Liver (tissue), 9 donors: ENCODE data around the gene SNCAIP. TPM values are rescaled to one million over a fixed set of nuclear protein-coding genes. Genes with fewer than 3 reads are reported as not detected.

Experiments
- DNase-seq: peaks from one replicate; pipeline ENCODE4 v3.0.0-alpha.2; 2017; ENCODE audit warnings: low spot score
- H3K27ac ChIP-seq, 2 donors: one replicate each; pipeline ENCODE4 v1.7.0; 2013; ENCODE audit warnings: inconsistent platforms in 2 of 2, low read length in 2 of 2, control low read depth in 1 of 2, low read depth in 1 of 2, mild to moderate bottlenecking in 1 of 2
- H3K27me3 ChIP-seq, 4 donors: one replicate each; pipeline versions ENCODE4 v1.6.1 to v1.7.0; 2013; ENCODE audit warnings: low read length in 3 of 4, inconsistent platforms in 1 of 4, mild to moderate bottlenecking in 1 of 4, moderate library complexity in 1 of 4; ENCODE audit not compliant: control insufficient read depth in 4 of 4, insufficient read depth in 4 of 4
- H3K36me3 ChIP-seq, 4 donors: one replicate each; pipeline versions ENCODE4 v1.6.1 to v1.7.0; 2013; ENCODE audit warnings: low read length in 3 of 4, mild to moderate bottlenecking in 3 of 4, low read depth in 1 of 4, moderate library complexity in 1 of 4; ENCODE audit not compliant: control insufficient read depth in 4 of 4, insufficient read depth in 3 of 4
- H3K4me1 ChIP-seq, 4 donors: one replicate each; pipeline versions ENCODE4 v1.6.1 to v1.7.0; 2013; ENCODE audit warnings: low read length in 3 of 4, mild to moderate bottlenecking in 3 of 4, moderate library complexity in 1 of 4; ENCODE audit not compliant: control insufficient read depth in 4 of 4, insufficient read depth in 4 of 4
- H3K4me3 ChIP-seq, 3 donors: one replicate each; pipeline versions ENCODE4 v1.6.1 to v1.7.0; 2013; ENCODE audit warnings: low read length in 3 of 3, control low read depth in 1 of 3, low read depth in 1 of 3, mild to moderate bottlenecking in 1 of 3
- H3K9ac ChIP-seq, 2 donors: one replicate each; pipeline ENCODE4 v1.7.0; 2013; ENCODE audit warnings: low read length in 2 of 2, mild to moderate bottlenecking in 2 of 2, moderate library complexity in 2 of 2, control low read depth in 1 of 2, low read depth in 1 of 2
- H3K9me3 ChIP-seq, 4 donors: one replicate each; pipeline versions ENCODE4 v1.6.1 to v1.7.0; 2013; ENCODE audit warnings: low read length in 3 of 4; ENCODE audit not compliant: control insufficient read depth in 4 of 4
- EGR1 ChIP-seq, 2 donors: IDR thresholded peaks; 2 replicates each; pipeline ENCODE4 v1.6.1; 2016 to 2018; ENCODE audit warnings: antibody characterized with exemption in 2 of 2, low read depth in 2 of 2
- FOXA1 ChIP-seq: IDR thresholded peaks from 2 replicates; pipeline ENCODE4 v1.6.1; 2016; ENCODE audit warnings: antibody characterized with exemption
- FOXA2 ChIP-seq: IDR thresholded peaks from 2 replicates; pipeline ENCODE4 v1.6.1; 2016; ENCODE audit warnings: antibody characterized with exemption
- GABPA ChIP-seq, 2 donors: IDR thresholded peaks in 1 of 2; conservative IDR thresholded peaks in 1 of 2; 2 replicates each; pipeline ENCODE4 v1.6.1; 2016; ENCODE audit warnings: antibody characterized with exemption in 2 of 2, mild to moderate bottlenecking in 1 of 2, moderate library complexity in 1 of 2
- HNF4A ChIP-seq, 2 donors: conservative IDR thresholded peaks; 2 replicates each; pipeline ENCODE4 v1.6.1; 2016; ENCODE audit warnings: antibody characterized with exemption in 2 of 2, mild to moderate bottlenecking in 2 of 2
- HNF4G ChIP-seq: IDR thresholded peaks from 2 replicates; pipeline ENCODE4 v1.6.1; 2016; ENCODE audit warnings: antibody characterized with exemption
- JUND ChIP-seq, 2 donors: IDR thresholded peaks; 2 replicates each; pipeline ENCODE4 v1.6.1; 2016; ENCODE audit warnings: antibody characterized with exemption in 2 of 2
- NR2F2 ChIP-seq: IDR thresholded peaks from 2 replicates; pipeline ENCODE4 v1.6.1; 2016; ENCODE audit warnings: antibody characterized with exemption
- RAD21 ChIP-seq, 2 donors: IDR thresholded peaks; 2 replicates each; pipeline ENCODE4 v1.6.1; 2016; ENCODE audit warnings: antibody characterized with exemption in 2 of 2, mild to moderate bottlenecking in 2 of 2
- RXRA ChIP-seq, 2 donors: IDR thresholded peaks; 2 replicates each; pipeline ENCODE4 v1.6.1; 2017 to 2018; ENCODE audit warnings: antibody characterized with exemption in 2 of 2, mild to moderate bottlenecking in 1 of 2
- SP1 ChIP-seq: IDR thresholded peaks from 2 replicates; pipeline ENCODE4 v1.6.1; 2018; ENCODE audit warnings: antibody characterized with exemption, mild to moderate bottlenecking
- TAF1 ChIP-seq: conservative IDR thresholded peaks from 2 replicates; pipeline ENCODE4 v1.6.1; 2016; ENCODE audit warnings: antibody characterized with exemption, mild to moderate bottlenecking
- YY1 ChIP-seq: IDR thresholded peaks from 2 replicates; pipeline ENCODE4 v1.6.1; 2016; ENCODE audit warnings: antibody characterized with exemption, mild to moderate bottlenecking
- WGBS: extraction: QIAGEN DNeasy Blood & Tissue Kit; methylation state at CpG from one replicate; pipeline ENCODE4 v1.1.7; 2013; 5-methylcytosine and 5-hydroxymethylcytosine counted together
- polyA plus RNA-seq, 2 donors: library from polyadenylated mRNA; stranded (reverse) in 1 of 2; unstranded in 1 of 2; fragments of 200-250 nt in 1 of 2; fragments of >200 nt in 1 of 2; fragmentation: Nextera tagmentation in 1 of 2; extraction: Ambion mirVana in 1 of 2; gene quantifications; one replicate each; pipeline versions ENCODE4 v1.2.1 to v1.2.3, GENCODE V29; 2013 to 2015
- total RNA-seq, 2 donors: library from RNA; depleted of rRNA; stranded (reverse); fragments of >200 nt; gene quantifications; one replicate each; pipeline ENCODE4 v1.2.3, GENCODE V29; 2014
- TF ChIP-seq, protein P1 (sequence below): IDR thresholded peaks from 2 replicates; pipeline ENCODE4 v1.6.1; 2016; ENCODE audit warnings: antibody characterized with exemption, mild to moderate bottlenecking
- TF ChIP-seq, protein P2 (sequence below): fragments of 150-350 bp; IDR thresholded peaks from 2 replicates; pipeline ENCODE4 v1.5.1; 2017; ENCODE audit warnings: improper control_type of control experiment, low read depth, low read length; ENCODE audit not compliant: missing input control
- TF ChIP-seq, protein P3 (sequence below): IDR thresholded peaks from 2 replicates; pipeline ENCODE4 v1.6.1; 2016; ENCODE audit warnings: antibody characterized with exemption
- TF ChIP-seq, protein P4 (sequence below): IDR thresholded peaks from 2 replicates; pipeline ENCODE4 v1.6.1; 2016; ENCODE audit warnings: antibody characterized with exemption
- TF ChIP-seq, protein P5 (sequence below): IDR thresholded peaks from 2 replicates; pipeline ENCODE4 v1.6.1; 2016; ENCODE audit warnings: antibody characterized with exemption
- donor health status: healthy.
- donor health status: healthy.
- donor health status: healthy.
- donor health status: healthy.
- donor health status: healthy.

SNCAIP gene
- total and polyA plus RNA-seq, 4 donors = 0.17 to 2.1 (median 0.74) TPM

DNA sequence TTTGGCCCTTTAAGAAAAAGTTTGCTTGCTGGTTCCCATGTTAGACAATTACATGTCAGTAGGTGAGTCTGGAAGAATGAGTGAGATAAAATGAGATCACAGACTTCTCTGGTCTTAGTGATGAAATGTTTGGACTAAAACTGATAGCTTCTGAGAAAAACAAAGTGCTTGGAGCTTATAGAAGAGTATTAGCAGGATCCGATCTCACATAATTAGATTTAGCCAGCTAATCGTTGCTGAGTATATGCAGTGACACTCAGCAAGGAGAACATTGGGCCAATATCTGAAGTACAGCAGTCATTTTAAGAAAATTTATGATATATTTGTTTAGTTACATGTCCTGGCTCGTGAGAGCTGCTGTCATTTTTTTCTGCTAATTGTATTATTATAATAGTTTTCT, 135.8 kb downstream of the SNCAIP start:
- no peak overlapping the region for H3K9ac ChIP-seq
- H3K4me1 ChIP-seq = no peaks in the 10 kb centered on the region
- no peak for DNase-seq
- peaks cover 0 to 11% (median 2%) of the 10 kb centered on the region in 4 donors for H3K36me3 ChIP-seq
- no peaks in the 10 kb centered on the region for H3K27me3 ChIP-seq
- no peak overlapping the region for H3K4me3 ChIP-seq
- TF ChIP-seq GABPA (IDR thresholded peaks at IDR 0.05 in 1 of 2, conservative IDR thresholded peaks at IDR 0.05 in 1 of 2) (no peak), YY1 (no peak), HNF4G (no peak), TAF1 (no peak), RAD21 (IDR thresholded peaks at IDR 0.05) (no peak), HNF4A (conservative IDR thresholded peaks at IDR 0.05) (no peak), FOXA2 (no peak), JUND (IDR thresholded peaks at IDR 0.05) (no peak), SP1 (no peak), NR2F2 (no peak), EGR1 (IDR thresholded peaks at IDR 0.05; ENCODE audit: low read depth in 2 of 2) (no peak), RXRA (IDR thresholded peaks at IDR 0.05) (no peak), FOXA1 (no peak)
- TF ChIP-seq, protein P1, sequence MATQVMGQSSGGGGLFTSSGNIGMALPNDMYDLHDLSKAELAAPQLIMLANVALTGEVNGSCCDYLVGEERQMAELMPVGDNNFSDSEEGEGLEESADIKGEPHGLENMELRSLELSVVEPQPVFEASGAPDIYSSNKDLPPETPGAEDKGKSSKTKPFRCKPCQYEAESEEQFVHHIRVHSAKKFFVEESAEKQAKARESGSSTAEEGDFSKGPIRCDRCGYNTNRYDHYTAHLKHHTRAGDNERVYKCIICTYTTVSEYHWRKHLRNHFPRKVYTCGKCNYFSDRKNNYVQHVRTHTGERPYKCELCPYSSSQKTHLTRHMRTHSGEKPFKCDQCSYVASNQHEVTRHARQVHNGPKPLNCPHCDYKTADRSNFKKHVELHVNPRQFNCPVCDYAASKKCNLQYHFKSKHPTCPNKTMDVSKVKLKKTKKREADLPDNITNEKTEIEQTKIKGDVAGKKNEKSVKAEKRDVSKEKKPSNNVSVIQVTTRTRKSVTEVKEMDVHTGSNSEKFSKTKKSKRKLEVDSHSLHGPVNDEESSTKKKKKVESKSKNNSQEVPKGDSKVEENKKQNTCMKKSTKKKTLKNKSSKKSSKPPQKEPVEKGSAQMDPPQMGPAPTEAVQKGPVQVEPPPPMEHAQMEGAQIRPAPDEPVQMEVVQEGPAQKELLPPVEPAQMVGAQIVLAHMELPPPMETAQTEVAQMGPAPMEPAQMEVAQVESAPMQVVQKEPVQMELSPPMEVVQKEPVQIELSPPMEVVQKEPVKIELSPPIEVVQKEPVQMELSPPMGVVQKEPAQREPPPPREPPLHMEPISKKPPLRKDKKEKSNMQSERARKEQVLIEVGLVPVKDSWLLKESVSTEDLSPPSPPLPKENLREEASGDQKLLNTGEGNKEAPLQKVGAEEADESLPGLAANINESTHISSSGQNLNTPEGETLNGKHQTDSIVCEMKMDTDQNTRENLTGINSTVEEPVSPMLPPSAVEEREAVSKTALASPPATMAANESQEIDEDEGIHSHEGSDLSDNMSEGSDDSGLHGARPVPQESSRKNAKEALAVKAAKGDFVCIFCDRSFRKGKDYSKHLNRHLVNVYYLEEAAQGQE = no peak
- TF ChIP-seq, protein P2, sequence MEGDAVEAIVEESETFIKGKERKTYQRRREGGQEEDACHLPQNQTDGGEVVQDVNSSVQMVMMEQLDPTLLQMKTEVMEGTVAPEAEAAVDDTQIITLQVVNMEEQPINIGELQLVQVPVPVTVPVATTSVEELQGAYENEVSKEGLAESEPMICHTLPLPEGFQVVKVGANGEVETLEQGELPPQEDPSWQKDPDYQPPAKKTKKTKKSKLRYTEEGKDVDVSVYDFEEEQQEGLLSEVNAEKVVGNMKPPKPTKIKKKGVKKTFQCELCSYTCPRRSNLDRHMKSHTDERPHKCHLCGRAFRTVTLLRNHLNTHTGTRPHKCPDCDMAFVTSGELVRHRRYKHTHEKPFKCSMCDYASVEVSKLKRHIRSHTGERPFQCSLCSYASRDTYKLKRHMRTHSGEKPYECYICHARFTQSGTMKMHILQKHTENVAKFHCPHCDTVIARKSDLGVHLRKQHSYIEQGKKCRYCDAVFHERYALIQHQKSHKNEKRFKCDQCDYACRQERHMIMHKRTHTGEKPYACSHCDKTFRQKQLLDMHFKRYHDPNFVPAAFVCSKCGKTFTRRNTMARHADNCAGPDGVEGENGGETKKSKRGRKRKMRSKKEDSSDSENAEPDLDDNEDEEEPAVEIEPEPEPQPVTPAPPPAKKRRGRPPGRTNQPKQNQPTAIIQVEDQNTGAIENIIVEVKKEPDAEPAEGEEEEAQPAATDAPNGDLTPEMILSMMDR = no peak
- TF ChIP-seq, protein P3, sequence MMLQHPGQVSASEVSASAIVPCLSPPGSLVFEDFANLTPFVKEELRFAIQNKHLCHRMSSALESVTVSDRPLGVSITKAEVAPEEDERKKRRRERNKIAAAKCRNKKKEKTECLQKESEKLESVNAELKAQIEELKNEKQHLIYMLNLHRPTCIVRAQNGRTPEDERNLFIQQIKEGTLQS = no peak
- TF ChIP-seq, protein P4, sequence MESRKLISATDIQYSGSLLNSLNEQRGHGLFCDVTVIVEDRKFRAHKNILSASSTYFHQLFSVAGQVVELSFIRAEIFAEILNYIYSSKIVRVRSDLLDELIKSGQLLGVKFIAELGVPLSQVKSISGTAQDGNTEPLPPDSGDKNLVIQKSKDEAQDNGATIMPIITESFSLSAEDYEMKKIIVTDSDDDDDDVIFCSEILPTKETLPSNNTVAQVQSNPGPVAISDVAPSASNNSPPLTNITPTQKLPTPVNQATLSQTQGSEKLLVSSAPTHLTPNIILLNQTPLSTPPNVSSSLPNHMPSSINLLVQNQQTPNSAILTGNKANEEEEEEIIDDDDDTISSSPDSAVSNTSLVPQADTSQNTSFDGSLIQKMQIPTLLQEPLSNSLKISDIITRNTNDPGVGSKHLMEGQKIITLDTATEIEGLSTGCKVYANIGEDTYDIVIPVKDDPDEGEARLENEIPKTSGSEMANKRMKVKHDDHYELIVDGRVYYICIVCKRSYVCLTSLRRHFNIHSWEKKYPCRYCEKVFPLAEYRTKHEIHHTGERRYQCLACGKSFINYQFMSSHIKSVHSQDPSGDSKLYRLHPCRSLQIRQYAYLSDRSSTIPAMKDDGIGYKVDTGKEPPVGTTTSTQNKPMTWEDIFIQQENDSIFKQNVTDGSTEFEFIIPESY = no peak
- TF ChIP-seq, protein P5, sequence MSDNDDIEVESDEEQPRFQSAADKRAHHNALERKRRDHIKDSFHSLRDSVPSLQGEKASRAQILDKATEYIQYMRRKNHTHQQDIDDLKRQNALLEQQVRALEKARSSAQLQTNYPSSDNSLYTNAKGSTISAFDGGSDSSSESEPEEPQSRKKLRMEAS = no peak
- 89% methylated on average over 3 of the region's 3 CpGs for WGBS
- H3K27ac ChIP-seq = no peak overlapping the region
- no peaks in the 10 kb centered on the region for H3K9me3 ChIP-seq
